Endothelial cell of umbilical vein (primary cell): ENCODE results near the gene FMNL3. TPM values are rescaled to one million over a fixed set of nuclear protein-coding genes. Genes with fewer than 3 reads are reported as not detected.

Experiments used
- BruUV-seq: library from RNA; stranded (reverse); fragments of 400-500 nt; replicated peaks from 2 replicates; lab custom pipeline; 2021; lab: Mats Ljungman, UMichigan
- CTCF ChIA-PET: fragments of 300-600, 350-600 bp; sonication (Branson Sonifier 250); formaldehyde crosslinking; loops from one replicate; lab custom pipeline; 2021; ENCODE audit warnings: antibody characterized with exemption, inconsistent platforms; lab: Charles Lee
- POLR2A ChIA-PET: fragments of 300-600, 350-600 bp; sonication (Branson Sonifier 250); formaldehyde crosslinking; loops from one replicate; lab custom pipeline; 2021; ENCODE audit warnings: antibody characterized with exemption, inconsistent platforms; lab: Charles Lee
- DNase-seq: peaks from one replicate; pipeline ENCODE4 v3.0.0-alpha.2; 2011; ENCODE audit warnings: low read depth, low spot score
- FAIRE-seq: peaks from 2 replicates; lab custom pipeline; 2011; peaks lifted over from hg19 to GRCh38; lab: Jason Lieb, UNC
- H2AFZ ChIP-seq: 2 replicates; pipeline ENCODE4 v1.6.0; 2012; ENCODE audit warnings: low read depth, low read length, control low read depth, inconsistent platforms
- H3K27ac ChIP-seq: 2 replicates; pipeline ENCODE4 v1.5.1; 2011; ENCODE audit warnings: low read depth, mild to moderate bottlenecking, control low read depth, low read length, moderate library complexity; ENCODE audit not compliant: insufficient read depth
- H3K27me3 ChIP-seq, 2 experiments: 2 replicates each; pipeline versions ENCODE4 v1.6.0 to v1.6.1; 2011; ENCODE audit warnings: low read length in 2 of 2, mixed read lengths in 1 of 2; ENCODE audit not compliant: control insufficient read depth in 2 of 2, insufficient read depth in 2 of 2
- H3K36me3 ChIP-seq, 2 experiments: 2 replicates in 1 of 2; 3 replicates in 1 of 2; pipeline ENCODE4 v1.5.1; 2011; ENCODE audit warnings: low read length in 2 of 2, mild to moderate bottlenecking in 1 of 2, moderate library complexity in 1 of 2; ENCODE audit not compliant: control insufficient read depth in 2 of 2, insufficient read depth in 2 of 2; ENCODE audit errors: extremely low read depth in 1 of 2
- H3K4me1 ChIP-seq: 3 replicates; pipeline ENCODE4 v1.5.1; 2011; ENCODE audit warnings: mild to moderate bottlenecking, low read length; ENCODE audit not compliant: control insufficient read depth, insufficient read depth; ENCODE audit errors: extremely low read depth
- H3K4me2 ChIP-seq: 2 replicates; pipeline ENCODE4 v1.6.1; 2011; ENCODE audit warnings: low read length, control low read depth, mixed read lengths; ENCODE audit not compliant: insufficient read depth
- H3K4me3 ChIP-seq, 3 experiments: fragments of 200-600 bp in 1 of 3; sonication (generic), shearing (Covaris generic) in 1 of 3; replicated peaks in 1 of 3; 2 replicates each; pipeline ENCODE4 v1.5.1; 2011 to 2016; ENCODE audit warnings: control low read depth in 3 of 3, low read length in 3 of 3, mild to moderate bottlenecking in 2 of 3, inconsistent platforms in 1 of 3, low read depth in 1 of 3, moderate library complexity in 1 of 3; ENCODE audit not compliant: insufficient read depth in 1 of 3
- H3K79me2 ChIP-seq: 2 replicates; pipeline ENCODE4 v1.6.0; 2012; ENCODE audit warnings: low read length, inconsistent platforms; ENCODE audit not compliant: control insufficient read depth, insufficient read depth
- H3K9ac ChIP-seq: replicated peaks from 2 replicates; pipeline ENCODE3; 2011; ENCODE audit warnings: low read length, control low read depth; ENCODE audit not compliant: insufficient read depth; ENCODE audit errors: extremely low read depth
- H3K9me1 ChIP-seq: replicated peaks from 3 replicates; pipeline ENCODE4 v1.6.0; 2011; ENCODE audit warnings: mild to moderate bottlenecking, low read length; ENCODE audit not compliant: control insufficient read depth, insufficient read depth; ENCODE audit errors: extremely low read depth
- H3K9me3 ChIP-seq: replicated peaks from 2 replicates; pipeline ENCODE4 v1.5.1; 2012; ENCODE audit warnings: low read length, inconsistent platforms; ENCODE audit not compliant: control insufficient read depth, insufficient read depth
- H4K20me1 ChIP-seq: replicated peaks from 2 replicates; pipeline ENCODE3; 2011; ENCODE audit warnings: mild to moderate bottlenecking, low read length; ENCODE audit not compliant: control insufficient read depth, insufficient read depth; ENCODE audit errors: extremely low read depth
- CTCF ChIP-seq, 2 donors: IDR thresholded peaks; 1 replicate in 1 of 2; 2 replicates in 1 of 2; pipeline ENCODE4 v1.5.1; 2011; ENCODE audit warnings: low read length in 2 of 2, mild to moderate bottlenecking in 2 of 2, moderate library complexity in 2 of 2, control low read depth in 1 of 2, inconsistent platforms in 1 of 2, low read depth in 1 of 2; ENCODE audit not compliant: insufficient read depth in 1 of 2; ENCODE audit errors: extremely low read depth in 1 of 2
- EZH2 ChIP-seq: IDR thresholded peaks from 2 replicates; pipeline ENCODE4 v1.6.1; 2012; ENCODE audit warnings: borderline replicate concordance, low read depth, mild to moderate bottlenecking, moderate library complexity, low read length, inconsistent platforms; ENCODE audit not compliant: severe bottlenecking
- FOS ChIP-seq: IDR thresholded peaks from 2 replicates; pipeline ENCODE4 v1.6.1; 2011; ENCODE audit warnings: mild to moderate bottlenecking, low read length, moderate library complexity, borderline replicate concordance; ENCODE audit not compliant: insufficient read depth
- GATA2 ChIP-seq: IDR thresholded peaks from 2 replicates; pipeline ENCODE4 v1.7.0; 2011; ENCODE audit warnings: low read depth, mild to moderate bottlenecking, moderate library complexity, mixed read lengths, low read length; ENCODE audit not compliant: insufficient read length, insufficient read depth
- JUN ChIP-seq: IDR thresholded peaks from 2 replicates; pipeline ENCODE4 v1.6.1; 2011; ENCODE audit warnings: borderline replicate concordance, low read depth; ENCODE audit not compliant: insufficient read length, insufficient read depth
- MAX ChIP-seq: IDR thresholded peaks from 2 replicates; pipeline ENCODE4 v1.6.1; 2011; ENCODE audit not compliant: insufficient read depth, insufficient read length
- MYC ChIP-seq: IDR thresholded peaks from one replicate; pipeline ENCODE4 v1.6.1; 2011; ENCODE audit warnings: mild to moderate bottlenecking, low read depth, low read length
- POLR2A ChIP-seq: IDR thresholded peaks from 2 replicates; pipeline ENCODE4 v1.6.1; 2012; ENCODE audit warnings: low read depth, mild to moderate bottlenecking, control low read depth, low read length
- POLR2AphosphoS5 ChIP-seq: IDR thresholded peaks from 2 replicates; pipeline ENCODE4 v1.6.1; 2012; ENCODE audit warnings: low read depth, mild to moderate bottlenecking, control low read depth, low read length, moderate library complexity; ENCODE audit not compliant: insufficient read depth
- dilution Hi-C: fragments of 300-500 bp; cut with MboI; formaldehyde crosslinking; loops from one replicate; pipeline ENCODE4 v1.15.0; 2019; ENCODE audit warnings: low sequenced_read_pairs; ENCODE audit not compliant: extremely low pct_ligation_motif_present
- intact Hi-C: fragments of 100-400 bp; cut with micrococcal nuclease; formaldehyde crosslinking; loops from one replicate; pipeline ENCODE4 v1.10.0; 2022
- polyA plus RNA-seq, 4 experiments: library from polyadenylated mRNA; depleted of rRNA in 3 of 4; stranded (reverse) in 3 of 4; unstranded in 1 of 4; fragments of >200 nt; gene quantifications; 2 replicates each; pipeline versions ENCODE4 v1.2.1 to v1.2.3, GENCODE V29; 2011 to 2012; ENCODE audit warnings: missing spikeins in 1 of 4
- total RNA-seq: library from RNA; stranded (reverse); gene quantifications from 2 replicates; pipeline ENCODE4 v1.2.3, GENCODE V29; 2021

Gene FMNL3
- total and polyA plus RNA-seq, 2 donors (not counting 3 experiments of a cell fraction or from before 2014, with no cell fraction given), result 35.1 to 93.3 TPM

GRCh38 chr12:49646871-49647654 is 60.1 kb downstream of the FMNL3 start:
- Histone ChIP-seq H4K20me1 (no peaks in the 10 kb centered on the region), H3K9me1 (no peaks in the 10 kb centered on the region), H3K36me3 (peaks cover 38 to 69% of the 10 kb centered on the region in 2 experiments), H3K4me3 (no peak overlapping the region), H3K27ac (peak overlapping the region; percentile 81), H3K27me3 (no peaks in the 10 kb centered on the region), H2AFZ (no peak overlapping the region), H3K4me2 (peak overlapping the region; percentile 56), H3K9ac (peak overlapping the region; percentile 28), H3K9me3 (no peaks in the 10 kb centered on the region), H3K4me1 (peaks cover 31% of the 10 kb centered on the region), H3K79me2 (no peaks in the 10 kb centered on the region)
- BruUV-seq, result no TSS peak
- intact Hi-C loops, result loop anchor here (1.0 kb wide), 3 partner anchors 8 to 26 kb away; no protein-coding TSS in a partner anchor
- ChIA-PET POLR2A (interaction anchor here (1.0 to 2.6 kb wide), 4 partner anchors 9 to 59 kb away, joined by 3 to 21 read pairs (median 8); partner anchors contain the start of gene FMNL3), CTCF (interaction anchor here (0.8 to 3.2 kb wide), 16 partner anchors 9 to 299 kb away, joined by 3 to 47 read pairs (median 6); partner anchors contain the start of genes FMNL3, PRPF40B and TMBIM6)
- no peak for TF ChIP-seq MAX
- no peak for TF ChIP-seq POLR2AphosphoS5
- no peak for TF ChIP-seq POLR2A
- no peak for TF ChIP-seq EZH2
- no peak for TF ChIP-seq CTCF (IDR thresholded peaks at IDR 0.05; ENCODE audit: extremely low read depth in 1 of 2, insufficient read depth in 1 of 2, low read depth in 1 of 2, low read length in 2 of 2)
- TF ChIP-seq GATA2, result no peak
- no peak for TF ChIP-seq FOS
- no peak for TF ChIP-seq JUN
- no peak for TF ChIP-seq MYC
- dilution Hi-C loops, result no loop called here
- DNase-seq (peak; percentile 43), FAIRE-seq (peak; percentile 68)
